Measurements from ENCODE around the gene BSN. TPM values are rescaled to one million over a fixed set of nuclear protein-coding genes. Genes with fewer than 3 reads are reported as not detected.
A peak's percentile ranks its signal among the peaks of the same experiment; 100 is the strongest.

BSN gene
- total and polyA plus RNA-seq, 2 of the 4 experiments (the other 2 are of a cell fraction): under 0.01 to 0.03 TPM

DNA sequence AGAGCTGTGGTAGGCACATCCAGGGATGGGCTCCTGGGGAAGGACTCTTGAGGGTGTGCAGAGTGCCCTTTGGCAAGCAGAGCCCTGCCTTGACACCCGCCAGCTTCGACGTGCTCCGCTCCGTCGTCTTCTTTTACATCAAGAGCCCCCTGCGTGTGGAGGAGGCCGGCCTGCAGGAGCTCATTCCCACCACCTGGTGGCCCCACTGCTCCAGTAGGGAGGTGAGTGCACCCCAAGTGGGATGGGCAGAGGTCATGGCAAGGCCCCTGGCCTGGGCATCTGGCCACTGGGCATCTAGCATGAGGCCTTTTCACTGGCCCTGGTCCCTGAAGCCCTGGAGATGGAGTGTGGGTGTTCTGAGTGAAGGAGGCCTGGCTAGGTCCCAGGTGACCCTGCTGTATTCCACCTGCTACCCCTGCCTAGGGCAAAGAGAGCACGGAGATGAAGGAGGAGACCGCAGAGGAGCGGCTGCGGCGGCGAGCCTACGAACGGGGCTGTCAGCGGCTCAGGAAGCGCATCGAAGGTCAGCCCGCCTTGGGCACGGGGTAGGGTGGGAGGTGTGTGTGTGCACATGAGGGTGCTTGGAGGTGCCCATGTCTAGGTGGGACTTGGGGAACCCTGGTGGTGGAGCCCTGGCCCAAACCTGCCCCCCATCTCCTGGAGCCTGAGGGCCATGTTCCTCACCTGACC, 147.3 kb downstream of the BSN start:
- in situ Hi-C loops (cut with MboI; ENCODE audit: low sequenced_read_pairs): loop anchor here (5.0 kb wide), 2 partner anchors 141 to 206 kb away; no protein-coding TSS in a partner anchor
- H3K36me3 ChIP-seq (ENCODE audit: control insufficient read depth, insufficient read depth, low read length): peaks cover 51% of the 10 kb centered on the region
- no peak overlapping the region for H2AFZ ChIP-seq (replicated peaks; ENCODE audit: low read length, poor library complexity)
- H3K56ac ChIP-seq (ENCODE audit: extremely low read depth, insufficient read depth, low read length): no peak overlapping the region
- H3K27ac ChIP-seq (ENCODE audit: insufficient read depth, low read length): no peak overlapping the region
- no peak overlapping the region for H3K4ac ChIP-seq (ENCODE audit: low read depth, low read length)
- H3K4me3 ChIP-seq (ENCODE audit: insufficient read depth, low read depth, low read length): no peak overlapping the region
- H3K4me1 ChIP-seq (ENCODE audit: control insufficient read depth, insufficient read depth, low read length): no peaks in the 10 kb centered on the region
- DNase-seq (no peak), ATAC-seq (ENCODE audit: low read depth) (no peak)
- no peak overlapping the region for H3K23ac ChIP-seq (ENCODE audit: low read depth, low read length)
- peaks cover 7% of the 10 kb centered on the region; the same call in 1 of the 2 replicates for H4K20me1 ChIP-seq (ENCODE audit: insufficient read depth, low read length)
- no peaks in the 10 kb centered on the region for H3K79me1 ChIP-seq (ENCODE audit: low read depth in 1 of 2, low read length in 2 of 2)
- no peak overlapping the region for H2BK5ac ChIP-seq (ENCODE audit: low read depth, low read length, poor library complexity, severe bottlenecking)
- no TSS peak for BruUV-seq (replicated peaks)
- no peak overlapping the region for H3K9ac ChIP-seq (ENCODE audit: low read depth, low read length)
- TF ChIP-seq SMC3 (IDR thresholded peaks at IDR 0.05; ENCODE audit: low read depth, low read length): 0 out of 2 replicates have a peak, but pooled peaks have one; percentile 13
- no peak for TF ChIP-seq CEBPB (IDR thresholded peaks at IDR 0.05; ENCODE audit: low read depth, low read length)
- TF ChIP-seq, protein P1, sequence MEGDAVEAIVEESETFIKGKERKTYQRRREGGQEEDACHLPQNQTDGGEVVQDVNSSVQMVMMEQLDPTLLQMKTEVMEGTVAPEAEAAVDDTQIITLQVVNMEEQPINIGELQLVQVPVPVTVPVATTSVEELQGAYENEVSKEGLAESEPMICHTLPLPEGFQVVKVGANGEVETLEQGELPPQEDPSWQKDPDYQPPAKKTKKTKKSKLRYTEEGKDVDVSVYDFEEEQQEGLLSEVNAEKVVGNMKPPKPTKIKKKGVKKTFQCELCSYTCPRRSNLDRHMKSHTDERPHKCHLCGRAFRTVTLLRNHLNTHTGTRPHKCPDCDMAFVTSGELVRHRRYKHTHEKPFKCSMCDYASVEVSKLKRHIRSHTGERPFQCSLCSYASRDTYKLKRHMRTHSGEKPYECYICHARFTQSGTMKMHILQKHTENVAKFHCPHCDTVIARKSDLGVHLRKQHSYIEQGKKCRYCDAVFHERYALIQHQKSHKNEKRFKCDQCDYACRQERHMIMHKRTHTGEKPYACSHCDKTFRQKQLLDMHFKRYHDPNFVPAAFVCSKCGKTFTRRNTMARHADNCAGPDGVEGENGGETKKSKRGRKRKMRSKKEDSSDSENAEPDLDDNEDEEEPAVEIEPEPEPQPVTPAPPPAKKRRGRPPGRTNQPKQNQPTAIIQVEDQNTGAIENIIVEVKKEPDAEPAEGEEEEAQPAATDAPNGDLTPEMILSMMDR (conservative IDR thresholded peaks at IDR 0.05; ENCODE audit: low read depth, low read length): peak; percentile 53
- intact Hi-C loops (cut with micrococcal nuclease): loop anchor here (10.0 kb wide), 1 partner anchor 393 kb away; no protein-coding TSS in a partner anchor
- H4K5ac ChIP-seq (ENCODE audit: low read depth, low read length): no peak overlapping the region
- dilution Hi-C loops (cut with HindIII; ENCODE audit: low sequenced_read_pairs, unreplicated experiment): no loop called here
- no peak overlapping the region for H3K18ac ChIP-seq (ENCODE audit: low read depth, low read length)
- no peak overlapping the region for H3K4me2 ChIP-seq (ENCODE audit: low read depth, low read length)
- H3K9me3 ChIP-seq (ENCODE audit: control insufficient read depth, insufficient read depth, low read length): no peaks in the 10 kb centered on the region
- peak overlapping the region; percentile 42 for H2AK9ac ChIP-seq (replicated peaks; ENCODE audit: low read depth, low read length, poor library complexity)
- H3K27me3 ChIP-seq (ENCODE audit: control insufficient read depth, insufficient read depth, low read length): no peaks in the 10 kb centered on the region
- no peak overlapping the region for H2BK20ac ChIP-seq (ENCODE audit: low read depth, low read length)
- H2BK120ac ChIP-seq (ENCODE audit: low read depth, low read length): no peak overlapping the region
- ChIA-PET POLR2A (ENCODE audit: unreplicated experiment) (no interaction called here), CTCF (interaction anchor here (0.9 to 2.2 kb wide), 4 partner anchors 8 to 162 kb away, joined by 3 to 11 read pairs (median 4); partner anchors contain the start of gene INKA1)
- no peak overlapping the region for H3K14ac ChIP-seq (replicated peaks; ENCODE audit: low read depth, low read length)
- no peaks in the 10 kb centered on the region for H3K9me1 ChIP-seq (ENCODE audit: insufficient read depth, low read length)
- no CpG with 5 or more reads among the region's 21 CpGs for whole genome bisulfite sequencing, 2 experiments (ENCODE audit: extremely low coverage in 2 of 2, insufficient read length in 1 of 2)
- H2BK15ac ChIP-seq (ENCODE audit: low read depth, low read length): no peak overlapping the region
- no peak overlapping the region for H4K91ac ChIP-seq (ENCODE audit: insufficient read depth, low read depth, low read length)
- H2AK5ac ChIP-seq (ENCODE audit: low read depth, low read length): no peak overlapping the region
- H4K8ac ChIP-seq (ENCODE audit: low read depth in 2 of 2, low read length in 2 of 2): no peak overlapping the region

All from IMR-90 (cell line).